Activated naive CD8-positive, alpha-beta T cell (primary cell): ENCODE measurements around the gene ZNF516.
A peak's percentile ranks its signal among the peaks of the same experiment; 100 is the strongest.

ENCODE experiments used
- H3K27ac Mint-ChIP-seq: one replicate; pipeline ENCODE4 v1.8.0; 2021; ENCODE audit warnings: mixed read lengths
- H3K27me3 Mint-ChIP-seq: one replicate; pipeline ENCODE4 v1.8.0; 2021; ENCODE audit warnings: mixed read lengths
- H3K36me3 Mint-ChIP-seq: one replicate; pipeline ENCODE4 v1.8.0; 2021; ENCODE audit warnings: mixed read lengths
- H3K4me1 Mint-ChIP-seq: one replicate; pipeline ENCODE4 v1.8.0; 2021; ENCODE audit warnings: low read depth, mixed read lengths
- H3K4me3 Mint-ChIP-seq: one replicate; pipeline ENCODE4 v1.8.0; 2021; ENCODE audit warnings: mild to moderate bottlenecking, mixed read lengths
- H3K9me3 Mint-ChIP-seq: one replicate; pipeline ENCODE4 v1.8.0; 2021; ENCODE audit warnings: low read depth, mixed read lengths

ZNF516 gene

GRCh38 chr18:76392349-76392748 lies 102.7 kb downstream of the ZNF516 start:
- Mint-ChIP-seq H3K36me3 (peaks cover 2% of the 10 kb centered on the region), H3K4me1 (peaks cover 40% of the 10 kb centered on the region), H3K4me3 (no peak overlapping the region), H3K27me3 (no peaks in the 10 kb centered on the region), H3K27ac (no peak overlapping the region), H3K9me3 (no peaks in the 10 kb centered on the region)

DNA sequence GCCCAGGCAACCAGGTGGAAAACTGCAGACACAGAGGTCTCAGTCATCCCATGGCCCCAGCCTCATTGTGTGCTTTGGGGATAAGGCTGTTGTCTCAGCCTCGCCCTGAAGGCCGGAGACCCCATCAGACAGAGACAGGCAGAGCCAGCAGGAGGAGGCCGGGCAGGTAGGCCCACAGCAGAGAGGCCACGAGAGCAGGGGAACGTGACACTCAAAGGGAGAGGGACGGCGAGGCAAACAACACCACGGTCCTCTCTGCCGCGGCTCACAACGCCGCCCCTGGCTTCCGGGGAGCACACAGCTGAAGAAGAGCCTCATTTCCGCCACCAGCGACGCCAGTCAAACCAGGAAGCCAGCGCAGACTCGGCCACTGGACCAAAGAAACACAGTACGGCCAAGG lies 103.3 kb downstream of the ZNF516 start:
- peaks cover 46% of the 10 kb centered on the region for H3K4me1 Mint-ChIP-seq
- no peak overlapping the region for H3K27ac Mint-ChIP-seq
- H3K36me3 Mint-ChIP-seq, result peaks cover 2% of the 10 kb centered on the region
- H3K9me3 Mint-ChIP-seq, result no peaks in the 10 kb centered on the region
- H3K27me3 Mint-ChIP-seq, result no peaks in the 10 kb centered on the region
- no peak overlapping the region for H3K4me3 Mint-ChIP-seq

GRCh38 chr18:76391038-76391437 lies 104.0 kb downstream of the ZNF516 start:
- Mint-ChIP-seq H3K27ac (no peak overlapping the region), H3K9me3 (no peaks in the 10 kb centered on the region), H3K27me3 (no peaks in the 10 kb centered on the region), H3K4me1 (peaks cover 53% of the 10 kb centered on the region), H3K36me3 (peaks cover 2% of the 10 kb centered on the region), H3K4me3 (no peak overlapping the region)

- H3K27ac Mint-ChIP-seq, result no peak overlapping the region
- no peaks in the 10 kb centered on the region for H3K9me3 Mint-ChIP-seq
Measured at GRCh38 chr18:76390452-76391035, 104.5 kb downstream of the ZNF516 start.

DNA sequence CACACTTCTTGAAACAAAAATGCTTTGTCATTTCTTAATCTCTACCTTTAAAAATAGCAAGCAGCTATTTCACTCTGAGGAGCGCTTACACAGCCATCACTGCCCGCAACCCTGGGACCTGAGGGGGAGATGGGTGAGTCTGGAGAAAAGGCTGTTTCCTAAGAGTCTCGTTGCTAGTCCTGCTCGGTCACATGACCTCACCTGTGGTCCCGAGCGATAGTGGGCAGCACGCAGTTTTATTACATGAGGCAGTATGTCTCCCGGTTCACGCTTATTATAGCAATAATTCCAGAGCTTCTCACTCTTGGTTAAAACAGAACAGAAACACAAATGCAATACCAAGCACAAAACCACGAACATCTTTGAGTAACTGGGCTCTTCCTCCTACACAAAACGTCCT lies 105.3 kb downstream of the ZNF516 start:
- Mint-ChIP-seq H3K27me3 (no peaks in the 10 kb centered on the region), H3K4me3 (no peak overlapping the region), H3K9me3 (no peaks in the 10 kb centered on the region), H3K36me3 (peaks cover 2% of the 10 kb centered on the region), H3K27ac (no peak overlapping the region), H3K4me1 (peaks cover 52% of the 10 kb centered on the region)

More at GRCh38 chr18:76390452-76391035, 104.5 kb downstream of the ZNF516 start:
- peaks cover 2% of the 10 kb centered on the region for H3K36me3 Mint-ChIP-seq
- peaks cover 56% of the 10 kb centered on the region for H3K4me1 Mint-ChIP-seq
- no peaks in the 10 kb centered on the region for H3K27me3 Mint-ChIP-seq
- H3K4me3 Mint-ChIP-seq, result no peak overlapping the region

- Mint-ChIP-seq H3K27ac (no peak overlapping the region), H3K4me1 (peaks cover 52% of the 10 kb centered on the region), H3K4me3 (no peak overlapping the region), H3K27me3 (no peaks in the 10 kb centered on the region), H3K9me3 (no peaks in the 10 kb centered on the region), H3K36me3 (peaks cover 2% of the 10 kb centered on the region)
Measured at GRCh38 chr18:76388891-76389423, 106.1 kb downstream of the ZNF516 start.

- peaks cover 52% of the 10 kb centered on the region for H3K4me1 Mint-ChIP-seq
- no peak overlapping the region for H3K27ac Mint-ChIP-seq
- no peaks in the 10 kb centered on the region for H3K27me3 Mint-ChIP-seq
- H3K9me3 Mint-ChIP-seq, result no peaks in the 10 kb centered on the region
- peaks cover 2% of the 10 kb centered on the region for H3K36me3 Mint-ChIP-seq
- H3K4me3 Mint-ChIP-seq, result no peak overlapping the region
Measured at GRCh38 chr18:76388261-76388660, 106.8 kb downstream of the ZNF516 start.

DNA sequence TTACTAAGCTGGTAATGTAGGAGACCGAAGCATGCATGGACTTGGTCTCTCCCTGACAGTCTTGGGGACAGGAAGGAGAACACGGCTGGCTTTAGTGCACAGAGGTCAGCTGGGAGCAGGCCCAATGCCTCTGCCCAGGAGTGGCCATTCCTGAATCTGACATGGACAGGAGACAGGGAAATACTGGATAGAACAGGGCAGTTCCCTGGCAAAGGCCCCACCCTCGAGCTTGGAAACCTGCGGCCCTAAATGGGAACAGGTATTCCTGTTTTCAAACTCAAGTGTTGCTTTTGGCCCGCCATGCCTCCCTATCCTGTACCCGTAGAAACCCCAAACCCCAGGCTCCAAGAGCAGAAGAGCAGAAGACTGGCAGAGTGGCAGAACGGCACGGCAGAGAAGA lies 107.4 kb downstream of the ZNF516 start:
- Mint-ChIP-seq H3K9me3 (no peaks in the 10 kb centered on the region), H3K4me1 (peaks cover 52% of the 10 kb centered on the region)

DNA sequence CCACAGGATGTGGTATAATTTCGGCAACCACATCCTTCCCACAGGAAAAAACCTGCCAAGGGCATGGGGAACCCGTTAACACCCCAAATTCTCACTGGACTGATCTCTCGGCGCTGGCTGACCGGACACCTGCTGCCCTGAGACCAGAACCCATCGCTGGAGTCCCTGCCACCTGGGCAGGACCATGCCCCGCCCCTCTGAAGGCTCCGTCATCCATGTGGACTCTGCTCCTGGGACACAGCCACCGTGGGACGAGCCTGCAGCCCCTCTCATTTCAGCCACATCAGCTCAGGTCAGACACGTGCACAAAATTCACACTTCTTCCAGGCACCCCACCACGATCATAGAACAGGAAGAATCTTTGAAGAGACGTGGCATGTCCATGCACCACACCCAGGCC lies 108.2 kb downstream of the ZNF516 start:
- H3K27me3 Mint-ChIP-seq, result no peaks in the 10 kb centered on the region
- H3K4me3 Mint-ChIP-seq, result peak overlapping the region; percentile 48
- H3K4me1 Mint-ChIP-seq, result peaks cover 49% of the 10 kb centered on the region
- H3K9me3 Mint-ChIP-seq, result no peaks in the 10 kb centered on the region
- H3K36me3 Mint-ChIP-seq, result peaks cover 2% of the 10 kb centered on the region
- no peak overlapping the region for H3K27ac Mint-ChIP-seq

More for the DNA sequence above, 107.4 kb downstream of the ZNF516 start:
- no peaks in the 10 kb centered on the region for H3K27me3 Mint-ChIP-seq
- no peak overlapping the region for H3K27ac Mint-ChIP-seq
- no peak overlapping the region for H3K4me3 Mint-ChIP-seq
- H3K36me3 Mint-ChIP-seq, result peaks cover 2% of the 10 kb centered on the region

GRCh38 chr18:76386071-76386470 lies 109.0 kb downstream of the ZNF516 start:
- Mint-ChIP-seq H3K9me3 (no peaks in the 10 kb centered on the region), H3K36me3 (no peaks in the 10 kb centered on the region), H3K27ac (no peak overlapping the region), H3K27me3 (no peaks in the 10 kb centered on the region), H3K4me1 (peaks cover 42% of the 10 kb centered on the region), H3K4me3 (peak overlapping the region; percentile 57)

DNA sequence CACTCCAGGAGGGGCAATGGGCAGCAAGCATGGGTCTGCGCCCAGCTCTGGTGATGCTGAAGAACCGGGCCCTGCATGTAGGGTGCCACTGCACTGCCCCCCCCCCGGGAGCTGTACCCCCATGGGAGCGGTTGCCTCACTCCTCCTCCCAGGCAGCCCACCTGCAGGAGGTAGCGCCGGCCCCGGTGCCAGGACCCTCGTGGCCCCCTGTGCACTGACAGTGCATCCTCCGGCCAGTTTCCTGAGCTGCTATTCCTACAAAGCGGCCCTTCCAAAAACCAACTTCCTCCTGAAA lies 109.4 kb downstream of the ZNF516 start:
- no peak overlapping the region for H3K27ac Mint-ChIP-seq
- no peaks in the 10 kb centered on the region for H3K9me3 Mint-ChIP-seq
- no peaks in the 10 kb centered on the region for H3K27me3 Mint-ChIP-seq
- H3K36me3 Mint-ChIP-seq, result no peaks in the 10 kb centered on the region
- no peak overlapping the region for H3K4me3 Mint-ChIP-seq
- H3K4me1 Mint-ChIP-seq, result peaks cover 38% of the 10 kb centered on the region

- Mint-ChIP-seq H3K4me1 (peaks cover 37% of the 10 kb centered on the region), H3K36me3 (peaks cover 1% of the 10 kb centered on the region), H3K4me3 (no peak overlapping the region), H3K9me3 (no peaks in the 10 kb centered on the region), H3K27ac (no peak overlapping the region), H3K27me3 (no peaks in the 10 kb centered on the region)
Measured at GRCh38 chr18:76384861-76385680, 110.0 kb downstream of the ZNF516 start.

DNA sequence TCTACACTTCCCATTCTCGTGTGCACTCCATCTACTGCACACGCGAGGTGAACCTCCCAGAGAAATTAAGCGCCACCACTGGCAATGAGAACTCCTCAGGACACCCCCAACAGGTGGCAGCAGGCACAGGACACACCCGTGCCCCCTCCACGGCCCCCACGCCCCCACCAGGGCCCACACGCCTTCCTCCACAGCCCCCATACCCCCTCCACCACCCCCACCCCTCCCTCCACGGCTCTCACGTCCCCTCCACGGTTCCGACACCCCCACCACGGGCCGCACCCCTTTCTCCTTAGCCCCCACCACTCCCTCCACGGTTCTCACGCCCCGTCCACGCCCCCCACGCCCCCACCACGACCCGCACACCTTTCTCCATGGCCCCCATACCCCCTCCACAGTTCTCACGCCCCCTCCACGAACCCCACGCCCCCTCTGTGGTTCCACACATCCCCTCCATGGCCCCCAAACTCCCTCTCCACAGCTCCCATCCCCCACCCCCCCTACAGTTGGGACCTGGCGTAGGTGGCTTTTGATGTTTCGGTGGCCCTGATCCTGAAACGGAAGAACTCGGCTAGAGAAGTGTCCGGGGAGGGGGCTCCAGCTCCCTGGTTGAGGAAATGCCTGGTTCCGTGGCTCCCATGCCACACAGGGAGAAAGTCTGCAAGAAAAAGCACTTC lies 110.8 kb downstream of the ZNF516 start:
- no peak overlapping the region for H3K27ac Mint-ChIP-seq
- H3K4me1 Mint-ChIP-seq, result peaks cover 30% of the 10 kb centered on the region
- peaks cover 3% of the 10 kb centered on the region for H3K36me3 Mint-ChIP-seq
- H3K27me3 Mint-ChIP-seq, result no peaks in the 10 kb centered on the region
- H3K4me3 Mint-ChIP-seq, result no peak overlapping the region
- no peaks in the 10 kb centered on the region for H3K9me3 Mint-ChIP-seq

GRCh38 chr18:76383636-76384035 lies 111.4 kb downstream of the ZNF516 start:
- H3K27ac Mint-ChIP-seq, result no peak overlapping the region
- peaks cover 3% of the 10 kb centered on the region for H3K36me3 Mint-ChIP-seq
- H3K4me1 Mint-ChIP-seq, result peaks cover 26% of the 10 kb centered on the region
- no peaks in the 10 kb centered on the region for H3K27me3 Mint-ChIP-seq
- H3K9me3 Mint-ChIP-seq, result no peaks in the 10 kb centered on the region
- H3K4me3 Mint-ChIP-seq, result no peak overlapping the region

DNA sequence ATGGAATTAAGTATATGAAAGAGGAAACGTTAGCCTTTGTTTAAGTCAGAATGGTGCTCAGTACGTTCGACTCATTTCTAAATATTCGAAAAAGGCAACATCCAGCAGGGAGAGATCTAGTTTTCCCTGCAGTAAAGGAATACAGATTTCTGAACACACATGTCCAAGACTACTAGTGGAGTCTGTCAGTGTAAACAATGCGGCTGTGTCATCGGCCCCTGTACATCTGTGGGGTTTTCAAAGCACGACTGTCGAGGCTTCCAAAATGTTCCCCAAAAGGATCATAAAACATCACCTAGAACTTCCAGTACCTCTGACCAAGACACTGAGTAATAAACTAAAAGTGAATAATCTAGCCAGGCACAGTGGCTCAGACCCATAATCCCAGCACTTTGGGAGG lies 112.8 kb downstream of the ZNF516 start:
- Mint-ChIP-seq H3K4me3 (no peak overlapping the region), H3K27ac (no peak overlapping the region), H3K27me3 (no peaks in the 10 kb centered on the region), H3K4me1 (peaks cover 21% of the 10 kb centered on the region), H3K9me3 (no peaks in the 10 kb centered on the region), H3K36me3 (peaks cover 3% of the 10 kb centered on the region)
